Stimulated activated CD4-positive, alpha-beta T cell treated with anti-CD3 and anti-CD28 coated beads, Interleukin-2, amount 100 ng/mL, for 48 hours (primary cell): ENCODE results near the gene PIKFYVE.
"Not testable (repeated sequence)": the region's sequence is repeated elsewhere in the genome, so short reads cannot be mapped to it uniquely, and the experiment has no call there.

Experiments used
- DNase-seq, 2 donors: peaks; one replicate each; pipeline ENCODE4 v3.0.0-alpha.2; 2020

Gene PIKFYVE

GRCh38 chr2:208254871-208255556, 11.0 kb upstream of the PIKFYVE start, which contains the start of gene IDH1:
TSS of gene IDH1 (minus strand) at chr2:208255071. CDS start at chr2:208251551, 3,520 bp downstream.
- peak; percentile 97 to 98 for DNase-seq

- no peak for DNase-seq
Observed at GRCh38 chr2:208255557-208256106, 10.4 kb upstream of the PIKFYVE start.

- DNase-seq = no peak
Observed at GRCh38 chr2:208256192-208256782, 9.8 kb upstream of the PIKFYVE start.

GRCh38 chr2:208256849-208257813, 8.9 kb upstream of the PIKFYVE start:
- DNase-seq = not testable (repeated sequence)

- peak; percentile 36 for DNase-seq
Observed at GRCh38 chr2:208265371-208265800, 669 bp upstream of the PIKFYVE start.

- DNase-seq = no peak
Observed at GRCh38 chr2:208266553-208266893, 468 bp downstream of the PIKFYVE start.

GRCh38 chr2:208266936-208267335, 881 bp downstream of the PIKFYVE start:
- no peak for DNase-seq

GRCh38 chr2:208267526-208267925, 1.5 kb downstream of the PIKFYVE start:
- DNase-seq = not testable (repeated sequence)

GRCh38 chr2:208268156-208268952, 2.3 kb downstream of the PIKFYVE start:
- no peak for DNase-seq

- DNase-seq = no peak
Observed at GRCh38 chr2:208269091-208269490, 3.0 kb downstream of the PIKFYVE start.

- DNase-seq = no peak
Observed at GRCh38 chr2:208274748-208275147, 8.7 kb downstream of the PIKFYVE start.

GRCh38 chr2:208278549-208278948, 12.5 kb downstream of the PIKFYVE start:
- no peak for DNase-seq

GRCh38 chr2:208279236-208279635, 13.2 kb downstream of the PIKFYVE start:
- no peak for DNase-seq

- no peak for DNase-seq
Observed at GRCh38 chr2:208280234-208280633, 14.2 kb downstream of the PIKFYVE start.

GRCh38 chr2:208280933-208281332, 14.9 kb downstream of the PIKFYVE start:
- no peak for DNase-seq

- DNase-seq = no peak
Observed at GRCh38 chr2:208285853-208286252, 19.8 kb downstream of the PIKFYVE start.

- no peak for DNase-seq
Observed at GRCh38 chr2:208294482-208295024, 28.5 kb downstream of the PIKFYVE start.

GRCh38 chr2:208295834-208296233, 29.8 kb downstream of the PIKFYVE start:
- DNase-seq = no peak

- no peak for DNase-seq
Observed at GRCh38 chr2:208296610-208297009, 30.6 kb downstream of the PIKFYVE start.

GRCh38 chr2:208297961-208298360, 31.9 kb downstream of the PIKFYVE start:
- DNase-seq = no peak

GRCh38 chr2:208300847-208301618, 35.0 kb downstream of the PIKFYVE start:
- no peak for DNase-seq
